PC-3 (cell line): ENCODE measurements around the gene NBAS. TPM values are rescaled to one million over a fixed set of nuclear protein-coding genes. Genes with fewer than 3 reads are reported as not detected.

ENCODE experiments used
- ATAC-seq: fragments of 200-7000 bp; cut with Tn5 transposase; 2 replicates; pipeline ENCODE4 v1.9.1; 2020; ENCODE audit warnings: mild to moderate bottlenecking, moderate library complexity
- BruUV-seq: library from RNA; stranded (reverse); fragments of 400-500 nt; replicated peaks from 2 replicates; lab custom pipeline; 2021; lab: Mats Ljungman, UMichigan
- CTCF ChIA-PET: fragments of 300-600 bp; sonication (Branson Sonifier 250); formaldehyde crosslinking; loops from one replicate; lab custom pipeline; 2022; ENCODE audit warnings: antibody characterized with exemption; lab: Charles Lee
- POLR2A ChIA-PET: fragments of 300-600 bp; sonication (Branson Sonifier 250); formaldehyde crosslinking; loops from one replicate; lab custom pipeline; 2022; ENCODE audit warnings: antibody characterized with exemption; ENCODE audit not compliant: unreplicated experiment; lab: Charles Lee
- DNase-seq: peaks from one replicate; pipeline ENCODE4 v3.0.0-alpha.2; 2015
- H2AFZ ChIP-seq: fragments of 300-600 bp; sonication (generic); 2 replicates; pipeline ENCODE4 v1.6.0; 2016; ENCODE audit warnings: antibody characterized with exemption, low read length
- H3F3A ChIP-seq: fragments of 300-600 bp; sonication (generic); one replicate; pipeline ENCODE4 v1.6.0; 2017; ENCODE audit warnings: antibody characterized with exemption, low read length, control low read depth, mild to moderate bottlenecking; ENCODE audit not compliant: unreplicated experiment
- H3K27ac ChIP-seq: fragments of 300-600 bp; sonication (generic); 2 replicates; pipeline ENCODE4 v1.5.1; 2016; ENCODE audit warnings: mild to moderate bottlenecking, low read length
- H3K27me3 ChIP-seq: fragments of 300-600 bp; sonication (generic); 2 replicates; pipeline ENCODE4 v1.6.1; 2016; ENCODE audit warnings: low read length, mixed read lengths
- H3K36me3 ChIP-seq: fragments of 300-600 bp; sonication (generic); 2 replicates; pipeline ENCODE4 v1.6.1; 2016; ENCODE audit warnings: low read depth, mixed run types, low read length, mixed read lengths
- H3K4me1 ChIP-seq: fragments of 300-600 bp; sonication (generic); 2 replicates; pipeline ENCODE4 v1.5.1; 2016; ENCODE audit warnings: low read length; ENCODE audit not compliant: insufficient read depth
- H3K4me2 ChIP-seq: fragments of 300-600 bp; sonication (generic); 2 replicates; pipeline ENCODE4 v1.6.0; 2016; ENCODE audit warnings: low read length
- H3K4me3 ChIP-seq: fragments of 300-600 bp; sonication (generic); 2 replicates; pipeline ENCODE4 v1.5.1; 2016; ENCODE audit warnings: mild to moderate bottlenecking, low read length, mixed read lengths
- H3K79me2 ChIP-seq: fragments of 300-600 bp; sonication (generic); 2 replicates; pipeline ENCODE4 v1.6.1; 2017; ENCODE audit warnings: low read length, mixed read lengths
- H3K9ac ChIP-seq: fragments of 300-600 bp; sonication (generic); 2 replicates; pipeline ENCODE4 v1.6.0; 2016; ENCODE audit warnings: mild to moderate bottlenecking, low read length
- H3K9me2 ChIP-seq: fragments of 300-600 bp; sonication (generic); replicated peaks from 2 replicates; pipeline ENCODE4 v1.6.1; 2016; ENCODE audit warnings: mixed run types, low read length, mixed read lengths
- H3K9me3 ChIP-seq: fragments of 300-600 bp; sonication (generic); 2 replicates; pipeline ENCODE4 v1.6.1; 2016; ENCODE audit warnings: low read length, mixed read lengths
- H4K20me1 ChIP-seq: fragments of 300-600 bp; sonication (generic); 2 replicates; pipeline ENCODE4 v1.6.1; 2016; ENCODE audit warnings: low read length, mixed read lengths
- EZH2 ChIP-seq: fragments of 300-600 bp; sonication (generic); IDR thresholded peaks from one replicate; pipeline ENCODE4 v1.6.1; 2017; ENCODE audit warnings: antibody characterized with exemption, mild to moderate bottlenecking, low read length; ENCODE audit not compliant: unreplicated experiment
- EZH2phosphoT487 ChIP-seq: fragments of 300-600 bp; sonication (generic); IDR thresholded peaks from 2 replicates; pipeline ENCODE4 v1.6.1; 2018; ENCODE audit warnings: mild to moderate bottlenecking, antibody characterized with exemption, low read length, borderline replicate concordance
- intact Hi-C: fragments of 100-400 bp; cut with micrococcal nuclease; formaldehyde crosslinking; loops from 2 replicates; pipeline ENCODE4 v1.9.0; 2023
- total RNA-seq: library from RNA; depleted of rRNA; stranded (reverse); fragments of >200 nt; gene quantifications from 2 replicates; pipeline ENCODE4 v1.2.3, GENCODE V29; 2014
- TF ChIP-seq, protein P1 (sequence below): fragments of 300-600 bp; sonication (generic); conservative IDR thresholded peaks from 2 replicates; pipeline ENCODE4 v1.5.1; 2017; ENCODE audit warnings: antibody characterized with exemption, low read depth, mild to moderate bottlenecking, low read length

Gene NBAS
- total RNA-seq, 1 experiment from 2014 or later: 37.2 TPM

DNA sequence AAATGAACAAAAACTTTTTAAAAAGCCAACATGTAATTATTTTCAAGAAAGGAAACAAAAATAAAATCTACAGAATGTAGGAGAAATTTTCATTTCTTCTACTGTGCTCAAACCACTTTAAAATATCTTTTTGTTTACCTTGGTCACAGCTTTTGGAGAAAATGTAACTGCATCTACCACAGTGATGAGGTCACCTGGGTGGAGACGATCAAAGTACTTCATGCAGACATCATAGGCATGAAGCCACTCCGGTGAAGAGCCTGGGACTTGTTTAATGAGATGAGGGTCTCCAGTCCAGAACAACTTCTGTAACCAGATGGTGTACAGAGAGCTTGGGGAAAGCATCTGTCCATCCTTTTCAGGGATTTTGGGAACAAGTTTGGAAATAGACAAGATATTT is 285.8 kb downstream of the NBAS start:
- no peak overlapping the region for H3K27ac ChIP-seq
- no peaks in the 10 kb centered on the region for H3K9me2 ChIP-seq
- no peaks in the 10 kb centered on the region for H4K20me1 ChIP-seq
- H3K4me1 ChIP-seq: no peaks in the 10 kb centered on the region
- no peaks in the 10 kb centered on the region for H3K79me2 ChIP-seq
- H3K27me3 ChIP-seq: no peaks in the 10 kb centered on the region
- H3K9me3 ChIP-seq: no peaks in the 10 kb centered on the region
- H3K4me3 ChIP-seq: no peak overlapping the region
- H3K4me2 ChIP-seq: no peak overlapping the region
- ATAC-seq: no peak
- TF ChIP-seq, protein P1, sequence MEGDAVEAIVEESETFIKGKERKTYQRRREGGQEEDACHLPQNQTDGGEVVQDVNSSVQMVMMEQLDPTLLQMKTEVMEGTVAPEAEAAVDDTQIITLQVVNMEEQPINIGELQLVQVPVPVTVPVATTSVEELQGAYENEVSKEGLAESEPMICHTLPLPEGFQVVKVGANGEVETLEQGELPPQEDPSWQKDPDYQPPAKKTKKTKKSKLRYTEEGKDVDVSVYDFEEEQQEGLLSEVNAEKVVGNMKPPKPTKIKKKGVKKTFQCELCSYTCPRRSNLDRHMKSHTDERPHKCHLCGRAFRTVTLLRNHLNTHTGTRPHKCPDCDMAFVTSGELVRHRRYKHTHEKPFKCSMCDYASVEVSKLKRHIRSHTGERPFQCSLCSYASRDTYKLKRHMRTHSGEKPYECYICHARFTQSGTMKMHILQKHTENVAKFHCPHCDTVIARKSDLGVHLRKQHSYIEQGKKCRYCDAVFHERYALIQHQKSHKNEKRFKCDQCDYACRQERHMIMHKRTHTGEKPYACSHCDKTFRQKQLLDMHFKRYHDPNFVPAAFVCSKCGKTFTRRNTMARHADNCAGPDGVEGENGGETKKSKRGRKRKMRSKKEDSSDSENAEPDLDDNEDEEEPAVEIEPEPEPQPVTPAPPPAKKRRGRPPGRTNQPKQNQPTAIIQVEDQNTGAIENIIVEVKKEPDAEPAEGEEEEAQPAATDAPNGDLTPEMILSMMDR: no peak
- TF ChIP-seq EZH2phosphoT487: no peak
- no peak for TF ChIP-seq EZH2
- H3K36me3 ChIP-seq: no peaks in the 10 kb centered on the region; the same call in 1 of the 2 replicates
- H3F3A ChIP-seq: no peaks in the 10 kb centered on the region
- no peak for DNase-seq
- no peak overlapping the region for H2AFZ ChIP-seq
- H3K9ac ChIP-seq: no peak overlapping the region
- intact Hi-C loops: no loop called here
- CTCF ChIA-PET: no interaction called here
- no TSS peak for BruUV-seq
- POLR2A ChIA-PET: no interaction called here

- CTCF ChIA-PET: no interaction called here
Observed at GRCh38 chr2:15273452-15273851, 287.7 kb downstream of the NBAS start.

DNA sequence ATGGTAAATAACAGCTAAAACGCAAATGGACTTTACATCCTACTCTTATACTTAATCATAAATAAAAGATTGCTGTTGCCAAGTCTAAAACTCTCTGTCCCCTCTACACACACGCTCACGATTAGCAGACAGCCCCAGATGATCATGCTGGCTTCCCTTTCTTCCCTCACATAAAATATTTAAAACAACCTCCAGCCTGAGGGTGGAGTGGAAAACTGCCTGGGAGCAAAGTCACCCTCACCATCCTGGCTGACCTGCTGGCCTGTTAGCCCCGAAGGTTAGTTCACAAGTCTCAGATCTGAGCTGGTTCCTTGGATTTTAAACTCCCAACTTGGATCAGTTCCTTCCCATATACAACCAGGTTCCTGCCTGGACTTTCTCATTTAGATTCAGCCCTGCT is 288.2 kb downstream of the NBAS start:
- Histone ChIP-seq H3F3A (no peaks in the 10 kb centered on the region), H3K4me1 (no peaks in the 10 kb centered on the region), H3K79me2 (no peaks in the 10 kb centered on the region), H3K9me2 (no peaks in the 10 kb centered on the region), H3K9me3 (no peaks in the 10 kb centered on the region), H2AFZ (no peak overlapping the region), H4K20me1 (no peaks in the 10 kb centered on the region), H3K27ac (no peak overlapping the region), H3K27me3 (no peaks in the 10 kb centered on the region), H3K9ac (no peak overlapping the region), H3K36me3 (no peaks in the 10 kb centered on the region; the same call in 1 of the 2 replicates), H3K4me2 (no peak overlapping the region), H3K4me3 (no peak overlapping the region)
- no peak for ATAC-seq
- intact Hi-C loops: no loop called here
- DNase-seq: no peak
- ChIA-PET POLR2A (interaction anchor here (0.5 kb wide), 1 partner anchor 26 kb away, joined by 3 read pairs; no protein-coding TSS in a partner anchor), CTCF (no interaction called here)
- TF ChIP-seq EZH2phosphoT487: no peak
- TF ChIP-seq, protein P1: no peak
- TF ChIP-seq EZH2: no peak
- no TSS peak for BruUV-seq

More at GRCh38 chr2:15273452-15273851, 287.7 kb downstream of the NBAS start:
- TF ChIP-seq EZH2: no peak
- TF ChIP-seq, protein P1: no peak
- no peak for TF ChIP-seq EZH2phosphoT487
- no TSS peak for BruUV-seq
- no peak for ATAC-seq
- Histone ChIP-seq H3F3A (no peaks in the 10 kb centered on the region), H3K36me3 (no peaks in the 10 kb centered on the region; the same call in 1 of the 2 replicates), H3K9ac (no peak overlapping the region), H3K27me3 (no peaks in the 10 kb centered on the region), H3K4me1 (no peaks in the 10 kb centered on the region), H4K20me1 (no peaks in the 10 kb centered on the region), H3K9me3 (no peaks in the 10 kb centered on the region), H2AFZ (no peak overlapping the region), H3K4me3 (no peak overlapping the region), H3K79me2 (no peaks in the 10 kb centered on the region), H3K9me2 (no peaks in the 10 kb centered on the region), H3K27ac (no peak overlapping the region), H3K4me2 (no peak overlapping the region)
- POLR2A ChIA-PET: no interaction called here
- intact Hi-C loops: no loop called here
- no peak for DNase-seq
